GM20000 (cell line): Measurements from ENCODE around the gene ATAD5.

Source experiments
- DNase-seq: peaks from one replicate; pipeline ENCODE4 v3.0.0; 2012; ENCODE audit warnings: low spot score
- TF ChIP-seq, protein P1 (sequence below): IDR thresholded peaks from 2 replicates; pipeline ENCODE4 v1.5.1; 2012; ENCODE audit warnings: mild to moderate bottlenecking, control low read depth; ENCODE audit errors: extremely low read depth, missing control alignments

The ATAD5 gene

DNA sequence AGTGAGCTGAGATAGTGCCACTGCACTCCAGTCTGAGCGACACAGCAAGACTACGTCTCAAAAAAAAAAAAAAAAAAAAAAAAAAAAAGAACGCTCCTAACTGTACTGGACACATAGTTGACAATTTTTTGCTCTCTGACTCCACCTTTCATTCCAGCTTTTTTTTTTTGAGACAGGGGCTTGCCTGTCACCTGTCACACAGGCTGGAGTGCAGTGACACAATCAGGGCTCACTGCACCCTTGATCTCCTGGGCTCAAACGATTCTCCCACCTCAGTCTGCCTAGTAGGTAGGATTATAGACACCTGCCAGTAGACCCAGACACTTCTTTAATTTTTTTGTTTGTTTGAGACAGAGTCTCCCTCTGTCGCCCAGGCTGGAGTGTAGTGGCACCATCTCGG is 4.7 kb upstream of the ATAD5 start:
- TF ChIP-seq, protein P1, sequence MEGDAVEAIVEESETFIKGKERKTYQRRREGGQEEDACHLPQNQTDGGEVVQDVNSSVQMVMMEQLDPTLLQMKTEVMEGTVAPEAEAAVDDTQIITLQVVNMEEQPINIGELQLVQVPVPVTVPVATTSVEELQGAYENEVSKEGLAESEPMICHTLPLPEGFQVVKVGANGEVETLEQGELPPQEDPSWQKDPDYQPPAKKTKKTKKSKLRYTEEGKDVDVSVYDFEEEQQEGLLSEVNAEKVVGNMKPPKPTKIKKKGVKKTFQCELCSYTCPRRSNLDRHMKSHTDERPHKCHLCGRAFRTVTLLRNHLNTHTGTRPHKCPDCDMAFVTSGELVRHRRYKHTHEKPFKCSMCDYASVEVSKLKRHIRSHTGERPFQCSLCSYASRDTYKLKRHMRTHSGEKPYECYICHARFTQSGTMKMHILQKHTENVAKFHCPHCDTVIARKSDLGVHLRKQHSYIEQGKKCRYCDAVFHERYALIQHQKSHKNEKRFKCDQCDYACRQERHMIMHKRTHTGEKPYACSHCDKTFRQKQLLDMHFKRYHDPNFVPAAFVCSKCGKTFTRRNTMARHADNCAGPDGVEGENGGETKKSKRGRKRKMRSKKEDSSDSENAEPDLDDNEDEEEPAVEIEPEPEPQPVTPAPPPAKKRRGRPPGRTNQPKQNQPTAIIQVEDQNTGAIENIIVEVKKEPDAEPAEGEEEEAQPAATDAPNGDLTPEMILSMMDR: no peak

GRCh38 chr17:30829022-30829421 is 2.7 kb upstream of the ATAD5 start:
- DNase-seq: no peak
- TF ChIP-seq, protein P1: no peak

More for the DNA sequence above, 4.7 kb upstream of the ATAD5 start:
- DNase-seq: no peak

DNA sequence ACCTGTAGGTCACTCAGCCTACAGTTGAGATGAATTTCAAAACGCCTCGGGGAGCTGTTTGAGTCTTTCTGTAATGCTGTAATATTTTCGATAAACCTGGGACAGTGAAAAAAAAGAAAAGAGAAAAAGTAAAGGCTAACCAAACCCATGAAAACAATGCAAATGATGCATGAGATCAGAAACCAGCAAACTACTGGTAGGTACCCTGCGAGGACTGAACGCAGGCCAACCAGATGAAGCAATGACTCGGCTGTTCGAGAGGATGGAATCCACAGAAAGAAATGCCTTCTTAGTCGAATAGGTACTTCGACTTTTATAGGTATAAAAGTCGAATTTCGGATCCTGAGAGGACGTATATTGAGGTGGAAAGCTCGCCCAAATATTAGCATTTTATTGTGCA is 509 bp upstream of the ATAD5 start:
- TF ChIP-seq, protein P1: no peak
- peak; percentile 30 for DNase-seq

DNA sequence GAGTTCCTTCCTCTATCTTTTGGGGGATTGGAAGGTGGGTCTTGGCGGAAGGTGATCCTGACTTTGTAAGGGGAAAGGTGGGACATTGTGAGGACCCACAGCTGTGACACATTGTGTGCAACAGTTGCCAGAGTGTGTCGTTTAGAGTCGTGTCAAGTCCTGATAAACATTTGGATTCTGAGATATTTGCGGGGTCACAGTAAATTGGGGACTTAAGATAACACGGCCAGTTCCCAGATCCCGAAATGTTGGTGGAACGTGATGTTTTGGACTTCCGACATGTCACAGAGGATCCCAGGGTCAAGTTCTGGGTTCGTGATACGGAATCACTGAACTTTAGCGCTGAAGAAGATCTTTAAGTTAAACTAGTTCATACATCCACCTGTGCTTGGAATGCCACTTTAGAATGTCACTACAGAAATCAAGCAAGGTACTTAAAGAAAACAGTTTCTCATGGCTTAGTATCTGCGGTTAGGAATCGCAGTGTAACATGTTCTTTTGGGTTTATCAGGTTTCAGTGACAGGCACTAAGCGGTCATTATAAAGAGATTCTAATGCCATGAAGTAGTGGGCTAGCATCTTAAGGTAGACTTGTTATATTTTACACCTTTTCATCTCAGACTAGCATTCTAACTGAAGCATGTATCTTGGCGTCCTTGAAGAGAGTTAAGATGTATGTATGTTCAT is 815 bp downstream of the ATAD5 start:
- TF ChIP-seq, protein P1: no peak
- no peak for DNase-seq

GRCh38 chr17:30838202-30838807 is 6.5 kb downstream of the ATAD5 start:
- TF ChIP-seq, protein P1: no peak
- no peak for DNase-seq

GRCh38 chr17:30840771-30841170 is 9.0 kb downstream of the ATAD5 start:
- TF ChIP-seq, protein P1: no peak
- no peak for DNase-seq

GRCh38 chr17:30848021-30848420 is 16.3 kb downstream of the ATAD5 start:
- no peak for DNase-seq
- TF ChIP-seq, protein P1: no peak
